Activated T-helper 1 cell treated with Interleukin-2 at 50 U/mL for 16 hours (primary cell): Measurements from ENCODE around the gene HRK.
A peak's percentile ranks its signal among the peaks of the same experiment; 100 is the strongest.

ENCODE experiments used
- DNase-seq: peaks from one replicate; pipeline ENCODE4 v3.0.0-alpha.2; 2020; ENCODE audit warnings: low read depth

Gene HRK

DNA sequence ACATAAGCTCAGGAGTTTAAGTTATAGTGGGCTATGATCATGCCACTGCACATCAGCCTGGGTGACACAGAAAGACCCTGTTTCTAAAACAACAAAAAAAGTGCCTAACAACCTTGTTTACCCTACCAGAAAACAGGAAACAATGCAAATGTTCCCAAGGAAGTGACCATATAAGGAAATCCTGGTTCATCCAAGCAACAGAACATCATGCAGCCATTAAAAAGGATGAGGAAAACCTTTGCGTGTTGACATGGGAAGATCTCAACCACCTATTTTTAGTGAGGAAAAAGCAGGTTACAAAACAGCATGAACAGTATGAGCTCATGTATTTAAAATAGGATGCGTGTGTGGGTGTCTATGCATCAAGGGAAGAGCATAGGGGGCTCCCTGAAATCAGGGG lies 13.7 kb downstream of the HRK start:
- DNase-seq: no peak

DNA sequence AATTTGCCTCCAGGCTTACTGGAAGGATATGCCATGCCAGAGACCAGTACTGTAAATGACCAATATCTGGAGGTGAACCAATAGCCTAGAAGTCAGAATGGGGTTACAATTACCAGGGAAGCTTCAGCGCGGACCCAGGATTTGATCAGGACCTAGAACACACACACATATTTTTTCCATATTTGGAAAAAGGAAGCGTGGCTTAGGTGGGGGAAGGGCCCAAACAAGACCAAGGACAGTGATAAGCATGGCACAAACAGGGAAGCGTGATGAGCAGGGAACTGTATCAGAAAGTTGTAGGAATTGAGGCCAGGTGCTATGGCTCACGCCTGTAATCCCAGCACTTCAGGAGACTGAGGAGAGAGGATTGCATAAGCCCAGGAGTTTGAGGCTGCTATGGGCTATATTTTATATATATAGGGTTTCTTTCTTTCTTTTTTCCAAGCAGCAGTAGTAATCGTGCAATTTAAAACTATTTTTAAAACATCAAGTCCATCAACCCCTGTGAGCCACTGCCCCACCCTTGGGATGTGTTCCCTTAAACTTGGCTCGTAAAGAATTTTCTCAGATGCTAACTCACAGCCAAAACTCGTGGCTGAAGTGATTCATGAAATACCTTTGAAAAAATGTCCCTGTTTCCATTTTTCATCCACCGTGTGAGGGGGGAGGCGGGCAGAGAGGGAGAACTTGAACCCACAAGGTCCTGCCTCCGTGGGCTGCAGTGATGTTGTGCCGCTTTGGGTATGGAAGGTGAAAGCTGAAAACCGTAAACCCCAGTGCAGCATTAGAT lies 16.7 kb downstream of the HRK start:
- DNase-seq: no peak

DNA sequence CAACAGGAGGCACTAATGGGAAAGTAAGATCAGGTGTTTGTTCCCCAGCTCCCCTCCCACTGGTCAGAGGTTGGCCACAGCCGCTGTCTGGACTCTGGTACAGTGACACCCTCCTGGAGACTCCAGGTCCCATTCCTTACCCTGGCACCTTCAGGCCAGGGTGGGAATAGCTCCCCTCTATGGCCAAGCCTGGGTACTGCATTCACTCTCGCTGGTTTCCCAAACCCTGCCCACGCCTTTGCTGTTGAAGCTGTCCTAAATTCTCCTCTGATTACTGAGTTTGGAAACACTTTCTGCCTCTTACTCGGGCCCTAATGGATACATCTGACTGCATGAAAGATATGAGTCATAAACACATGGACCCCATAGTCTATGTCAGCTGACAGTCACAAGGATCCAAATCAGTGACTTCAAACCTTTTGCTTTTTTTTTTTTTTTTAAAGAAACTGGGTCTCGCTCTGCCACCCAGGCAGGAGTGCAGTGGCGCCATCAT lies 17.9 kb downstream of the HRK start:
- DNase-seq: no peak

DNA sequence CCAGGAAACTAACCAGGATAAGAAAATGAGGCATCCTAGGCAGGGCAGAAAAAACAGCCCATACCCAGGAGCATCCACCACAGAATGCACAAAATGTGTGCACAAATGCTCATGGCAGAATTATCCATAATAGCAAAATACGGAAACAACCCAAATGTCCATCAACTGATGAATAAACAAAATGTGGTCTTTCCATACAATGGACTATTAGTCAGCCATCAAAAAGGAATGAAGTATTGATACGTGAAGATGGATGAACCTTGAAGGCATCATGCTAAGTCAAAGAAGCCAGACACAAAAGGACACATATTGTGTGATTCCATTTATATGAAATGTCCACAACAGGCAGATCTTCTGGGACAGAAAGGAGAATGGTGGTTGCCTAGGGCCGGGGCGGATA lies 19.1 kb downstream of the HRK start:
- DNase-seq: no peak

DNA sequence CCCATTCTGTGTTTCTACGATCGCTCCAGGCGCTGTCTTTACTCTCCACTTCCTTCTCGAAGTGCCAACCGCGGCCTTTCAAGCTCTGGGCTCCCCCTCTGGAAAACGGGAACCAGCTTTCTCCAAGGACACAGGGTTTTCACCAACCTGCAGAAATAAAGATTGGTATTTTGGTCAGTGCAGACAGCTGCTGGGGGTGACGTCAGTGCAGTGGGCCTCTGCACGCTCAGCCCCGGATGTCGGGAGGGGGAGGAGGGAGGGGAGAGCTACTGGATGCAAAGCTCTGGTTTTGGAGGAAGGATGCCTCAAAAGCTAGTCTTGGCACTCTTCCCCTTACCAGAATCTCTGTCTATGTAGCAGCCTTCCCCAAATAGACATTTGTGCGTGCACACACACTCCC lies 19.9 kb downstream of the HRK start:
- DNase-seq: peak; percentile 4

DNA sequence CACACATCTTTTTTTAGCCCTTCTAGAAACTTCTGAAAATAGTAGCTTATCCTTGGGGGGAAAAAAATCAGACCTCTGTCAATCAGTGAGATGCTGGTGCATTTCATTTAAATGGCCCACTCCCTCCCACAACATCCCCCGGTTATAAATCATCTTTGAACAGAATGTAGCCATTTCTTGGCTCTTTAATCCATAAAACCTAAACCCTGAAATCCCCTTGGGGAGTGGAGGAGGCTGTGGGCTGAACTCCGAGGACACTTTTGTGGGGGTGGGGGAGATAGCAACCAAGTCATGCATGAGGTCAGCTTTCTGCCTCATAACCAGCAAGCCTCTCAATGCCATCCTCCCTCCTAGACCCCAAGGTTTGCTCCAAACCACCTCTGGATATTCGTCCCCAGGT lies 21.0 kb downstream of the HRK start:
- DNase-seq: no peak

DNA sequence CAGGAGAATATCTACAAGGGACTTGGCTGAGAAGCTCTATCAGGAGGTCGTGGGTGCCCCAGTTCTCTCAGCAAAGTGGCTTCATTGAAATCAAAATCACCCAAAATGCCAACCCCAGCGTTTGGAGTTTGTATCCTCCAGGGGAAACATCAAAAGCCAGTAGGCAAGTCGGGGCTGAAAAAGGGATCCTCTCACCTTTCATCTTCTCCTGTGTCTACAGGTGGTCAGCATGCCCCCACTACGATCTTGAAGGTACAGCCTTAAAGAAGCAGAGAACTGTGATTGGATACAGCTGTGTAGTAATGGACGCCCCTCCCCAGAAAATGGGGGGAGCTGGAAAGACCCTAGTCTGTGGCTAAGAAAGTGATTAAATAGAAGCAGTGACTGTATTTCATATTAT lies 22.2 kb downstream of the HRK start:
- DNase-seq: no peak

DNA sequence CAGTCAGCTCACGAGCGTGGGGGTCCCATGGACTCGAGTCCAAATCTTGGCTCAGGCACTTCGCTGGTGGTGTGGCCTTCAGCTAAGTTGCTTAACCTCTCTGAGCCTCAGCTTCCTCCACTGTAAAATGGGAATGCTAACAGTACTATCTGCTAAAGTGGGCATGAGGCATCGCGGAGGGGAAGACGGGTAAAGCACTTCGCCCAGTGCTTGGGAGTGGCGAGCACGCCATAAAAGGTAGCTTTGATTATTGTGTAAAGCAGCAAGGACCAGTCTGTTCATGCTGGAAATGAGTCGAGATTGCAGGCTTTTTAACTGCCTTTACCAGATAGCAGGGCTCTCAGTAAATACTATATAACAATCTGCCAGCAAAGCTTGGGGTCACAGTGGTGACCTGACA lies 24.5 kb downstream of the HRK start:
- no peak for DNase-seq

DNA sequence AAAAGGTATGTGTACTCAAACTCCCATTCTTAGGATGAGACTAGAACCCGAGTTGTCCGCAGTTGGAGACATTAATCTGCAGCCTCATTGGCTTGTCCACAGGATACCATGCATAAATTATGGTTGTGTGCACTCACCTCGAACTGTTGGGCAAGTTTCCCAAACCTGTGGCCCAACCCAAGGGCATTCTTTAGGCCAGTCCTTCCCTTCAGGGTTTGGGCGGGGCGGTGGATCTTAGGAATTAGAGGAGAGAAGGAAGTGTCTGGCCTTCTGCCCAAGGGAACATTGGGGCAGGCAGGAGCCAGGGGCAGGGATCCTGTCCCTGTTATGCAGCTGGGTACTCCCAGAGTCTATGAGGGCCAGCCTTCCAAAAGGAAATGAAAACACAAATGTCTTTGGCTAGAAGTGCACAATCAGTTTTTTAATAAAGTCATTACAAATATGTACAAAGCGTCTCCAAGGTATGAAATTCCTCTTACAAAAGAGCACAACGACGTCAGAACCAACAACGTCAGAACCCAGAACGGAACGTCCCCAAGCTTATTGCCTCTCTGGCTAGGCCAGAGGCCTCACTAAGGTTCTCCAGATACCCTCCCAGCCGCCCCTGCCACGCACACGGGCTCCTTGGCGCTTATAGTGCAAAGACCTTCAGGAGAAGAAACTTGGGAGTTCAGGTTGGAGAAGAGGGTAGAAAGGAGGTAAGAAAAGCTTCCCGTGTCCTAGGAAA lies 25.3 kb downstream of the HRK start:
- DNase-seq: no peak

DNA sequence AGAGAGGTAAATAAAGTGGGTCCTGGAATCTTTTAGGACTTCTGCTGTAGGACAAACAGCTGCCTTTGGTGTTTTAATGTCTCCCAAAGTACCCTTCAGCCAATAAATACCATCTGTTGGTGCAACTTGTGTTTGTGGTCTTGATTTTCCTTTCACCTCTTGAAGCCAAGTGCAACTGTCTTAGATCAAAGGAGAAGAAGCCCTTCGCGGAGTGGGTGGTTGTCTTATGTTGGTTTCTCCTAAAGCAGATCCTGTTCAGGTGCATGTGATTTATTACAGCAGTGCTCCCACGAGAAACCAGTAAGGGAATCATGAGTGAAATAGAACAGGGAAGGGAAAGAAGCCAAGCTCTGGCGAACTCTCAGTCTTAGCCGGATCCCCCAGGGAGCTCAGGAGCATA lies 27.7 kb downstream of the HRK start:
- no peak for DNase-seq

DNA sequence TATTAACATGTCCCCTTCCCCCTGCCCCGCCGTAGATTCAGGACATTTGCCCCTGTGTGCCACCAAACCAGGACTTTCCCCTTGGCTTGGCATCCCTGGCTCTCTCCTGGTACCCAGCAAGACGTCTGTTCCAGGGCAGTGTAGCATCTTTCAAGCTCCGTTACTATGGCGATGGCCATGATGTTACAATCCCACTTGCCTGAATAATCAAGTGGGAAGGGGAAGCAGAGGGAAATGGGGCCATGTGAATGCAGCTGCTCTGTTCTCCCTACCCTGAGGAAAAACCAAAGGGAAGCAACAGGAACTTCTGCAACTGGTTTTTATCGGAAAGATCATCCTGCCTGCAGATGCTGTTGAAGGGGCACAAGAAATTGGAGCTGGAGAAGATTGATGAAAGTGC lies 28.9 kb downstream of the HRK start:
- DNase-seq: no peak

DNA sequence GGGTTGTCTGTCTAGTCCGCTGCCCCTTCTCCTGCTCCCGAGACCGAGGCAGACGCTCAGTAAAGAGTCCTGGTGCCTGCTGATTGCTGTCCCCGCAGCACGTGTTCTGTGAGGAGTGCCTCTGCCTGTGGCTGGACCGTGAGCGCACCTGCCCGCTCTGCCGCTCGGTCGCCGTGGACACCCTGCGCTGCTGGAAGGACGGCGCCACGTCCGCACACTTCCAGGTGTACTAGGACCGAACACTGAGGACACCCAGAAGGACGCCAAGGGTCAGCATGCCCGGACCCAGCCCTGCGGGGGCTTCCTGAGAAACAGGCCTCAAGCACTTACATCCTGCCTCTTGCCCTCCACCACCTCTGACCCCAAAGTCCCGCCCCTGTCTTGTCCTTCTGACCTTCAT lies 32.0 kb downstream of the HRK start:
- DNase-seq: no peak

DNA sequence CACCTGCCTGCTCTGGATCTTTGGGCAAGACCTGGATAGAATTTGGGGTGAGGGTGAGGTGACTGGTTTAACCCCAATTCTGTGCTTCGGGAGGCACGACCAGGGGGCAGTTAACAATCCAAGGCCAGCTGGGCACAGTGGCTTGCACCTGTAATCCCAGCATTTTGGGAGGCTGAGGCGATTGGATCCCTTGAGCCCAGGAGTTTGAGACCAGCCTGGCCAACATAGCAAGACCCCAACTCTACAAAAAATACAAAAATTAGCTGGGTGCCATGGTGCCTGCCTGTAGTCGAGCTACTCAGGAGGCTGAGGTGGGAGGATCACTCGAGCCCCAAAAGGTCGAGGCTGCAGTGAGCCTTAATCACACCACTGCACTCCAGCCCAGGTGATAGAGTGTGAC lies 38.2 kb downstream of the HRK start:
- no peak for DNase-seq

DNA sequence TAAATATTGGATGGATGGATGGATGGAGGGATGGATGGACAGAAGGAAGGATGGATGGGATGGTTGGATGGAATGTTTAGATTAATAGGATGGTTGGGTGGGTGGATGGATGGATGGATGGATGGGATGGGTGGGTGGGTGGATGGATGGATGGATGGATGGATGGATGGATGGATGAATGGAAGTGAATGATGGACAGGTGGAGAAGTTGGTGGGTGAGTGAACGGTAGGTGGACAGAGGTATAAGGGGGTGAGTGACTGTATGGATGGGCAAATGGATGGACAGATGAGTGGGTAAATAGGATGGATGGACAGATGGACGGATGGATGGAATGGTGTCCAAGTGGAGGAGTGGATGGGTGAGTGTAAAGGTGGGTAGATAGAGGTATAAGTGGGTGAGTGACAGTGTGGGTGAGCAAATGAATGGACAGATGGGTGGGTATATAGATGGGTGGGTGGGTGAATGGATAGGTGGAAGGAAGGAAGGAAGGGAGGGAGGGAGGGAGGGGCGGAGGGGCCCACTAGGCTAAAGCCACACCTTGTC lies 41.9 kb downstream of the HRK start:
- DNase-seq: no peak

DNA sequence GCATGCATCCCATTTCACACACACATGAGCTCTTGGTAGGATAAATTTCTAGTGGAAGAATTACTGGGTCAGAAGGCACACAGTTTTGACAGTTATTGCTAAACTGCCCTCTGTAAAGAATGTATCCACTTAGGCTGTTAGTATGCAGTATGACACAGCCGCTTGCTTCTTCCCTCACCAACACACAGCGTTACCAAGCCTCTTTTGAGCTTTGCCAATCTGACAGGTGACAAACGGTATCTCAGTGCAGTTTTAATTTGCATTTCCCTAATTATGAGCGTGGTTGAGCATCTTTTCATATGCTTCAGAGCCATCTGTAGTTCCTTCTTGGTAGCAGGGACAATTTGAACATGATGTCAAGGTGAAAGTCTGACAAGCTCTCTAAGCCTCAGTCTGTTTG lies 42.9 kb downstream of the HRK start:
- no peak for DNase-seq

DNA sequence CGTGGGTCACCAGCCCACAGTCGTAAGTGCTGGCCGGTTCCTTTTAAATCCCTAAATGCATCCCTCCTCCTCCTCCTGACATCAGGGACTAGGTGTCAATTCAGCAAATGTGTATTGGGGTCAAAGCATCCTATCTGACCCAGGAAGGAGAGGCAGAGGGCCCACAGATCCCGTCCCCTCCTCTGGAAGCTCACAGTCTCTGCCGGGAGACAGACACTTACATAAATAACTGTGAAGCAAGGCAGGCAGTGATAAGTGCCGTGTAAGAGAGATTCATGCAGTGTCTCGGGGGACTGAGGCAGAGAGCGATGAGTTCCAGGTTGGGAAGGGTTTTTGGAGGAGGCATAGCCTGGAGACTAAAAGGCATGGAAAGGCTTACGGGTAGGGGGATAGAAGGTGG lies 44.1 kb downstream of the HRK start:
- DNase-seq: no peak

DNA sequence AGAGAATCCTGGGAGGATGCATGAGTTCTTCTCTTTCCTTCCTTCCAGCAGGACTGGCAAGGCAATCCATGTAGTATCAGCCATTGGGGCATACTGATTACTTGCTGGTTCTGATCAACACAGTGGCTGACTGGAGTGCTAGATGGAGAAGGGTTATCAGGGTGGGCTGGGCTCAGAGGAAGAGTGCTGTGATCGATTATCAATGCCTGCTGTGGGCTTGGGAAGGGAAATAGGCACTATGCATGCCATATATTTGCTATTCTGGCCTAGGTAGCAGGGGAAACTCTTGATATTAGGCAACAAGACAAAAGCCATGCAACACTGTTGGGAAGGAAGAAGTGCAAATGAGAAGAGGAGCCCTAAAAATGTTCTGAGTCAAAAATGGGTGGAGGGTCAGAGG lies 45.8 kb downstream of the HRK start:
- no peak for DNase-seq

DNA sequence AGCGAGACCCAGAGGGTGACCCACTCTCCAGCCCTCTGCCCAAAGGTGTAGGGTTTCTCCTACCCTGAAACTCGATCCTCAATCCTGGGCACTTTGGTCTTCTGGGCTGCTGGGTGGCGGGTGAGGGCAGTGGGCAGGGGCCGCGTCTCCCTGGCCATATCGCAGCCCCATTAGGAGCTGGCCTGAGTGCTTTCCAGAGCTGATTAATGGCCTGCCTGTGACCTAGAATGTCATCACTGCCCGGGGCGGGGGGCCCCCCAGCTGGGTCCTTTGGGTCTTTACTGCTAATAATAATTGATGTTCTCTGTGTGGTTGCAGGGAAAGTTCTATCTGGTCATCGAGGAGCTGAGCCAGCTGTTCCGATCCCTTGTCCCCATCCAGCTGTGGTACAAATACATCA lies 47.8 kb downstream of the HRK start:
- no peak for DNase-seq

DNA sequence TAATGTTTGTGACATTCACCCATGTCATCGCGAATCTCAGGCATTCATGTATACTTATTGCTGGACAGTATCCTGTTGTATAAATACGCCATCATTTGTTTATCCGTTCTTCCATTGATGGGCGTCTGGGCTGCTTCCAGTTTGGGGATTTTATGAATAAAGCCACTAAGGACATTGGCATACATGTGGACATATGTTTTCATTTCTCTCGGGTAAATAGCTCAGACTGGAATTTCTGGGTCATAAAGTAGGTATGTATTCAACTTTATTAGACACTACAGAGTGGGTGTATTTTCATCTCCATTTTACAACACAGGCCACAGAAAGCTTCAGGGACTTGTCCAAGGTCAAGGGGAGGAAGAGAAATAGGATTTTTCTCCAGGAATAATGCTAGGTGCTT lies 48.9 kb downstream of the HRK start:
- DNase-seq: no peak

DNA sequence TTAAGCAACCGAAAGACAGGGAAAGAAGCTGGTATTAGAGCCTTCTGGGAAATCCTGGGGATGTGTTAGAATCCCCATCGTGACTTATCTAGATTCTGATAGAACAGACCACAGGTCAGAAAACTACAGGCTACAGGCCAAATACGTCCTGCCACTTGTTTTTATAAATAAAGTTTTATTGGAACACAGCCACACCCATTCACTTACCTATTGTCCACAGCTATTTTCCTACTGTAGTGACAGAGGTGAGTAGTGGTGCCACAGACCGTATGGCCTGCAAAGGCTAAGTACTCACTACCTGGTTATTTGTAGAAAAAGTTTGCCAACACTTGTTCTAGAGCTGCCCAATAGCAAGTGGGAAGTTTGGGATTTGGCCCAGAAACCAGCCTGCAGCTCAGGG lies 53.8 kb downstream of the HRK start:
- DNase-seq: no peak

DNA sequence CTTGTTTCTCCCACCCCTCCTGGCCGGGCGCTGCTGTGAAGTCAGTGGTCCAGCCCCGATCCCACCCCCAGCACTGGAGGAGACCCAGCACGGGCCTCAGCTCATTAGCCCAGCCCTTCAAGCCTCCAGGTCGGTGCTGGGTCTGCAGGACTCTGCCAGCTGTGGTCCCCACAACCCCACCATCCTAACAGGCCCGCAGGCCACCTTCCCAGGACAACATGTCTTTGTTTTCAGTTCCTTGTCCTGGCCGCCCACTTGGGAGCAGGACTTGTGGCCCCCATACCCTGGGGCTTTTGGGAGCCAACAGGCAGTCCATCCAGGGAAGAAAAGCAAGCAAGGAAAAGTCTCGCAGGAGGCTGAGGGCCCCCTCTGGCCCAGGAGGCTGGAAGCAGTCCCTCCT lies 60.0 kb downstream of the HRK start:
- no peak for DNase-seq

DNA sequence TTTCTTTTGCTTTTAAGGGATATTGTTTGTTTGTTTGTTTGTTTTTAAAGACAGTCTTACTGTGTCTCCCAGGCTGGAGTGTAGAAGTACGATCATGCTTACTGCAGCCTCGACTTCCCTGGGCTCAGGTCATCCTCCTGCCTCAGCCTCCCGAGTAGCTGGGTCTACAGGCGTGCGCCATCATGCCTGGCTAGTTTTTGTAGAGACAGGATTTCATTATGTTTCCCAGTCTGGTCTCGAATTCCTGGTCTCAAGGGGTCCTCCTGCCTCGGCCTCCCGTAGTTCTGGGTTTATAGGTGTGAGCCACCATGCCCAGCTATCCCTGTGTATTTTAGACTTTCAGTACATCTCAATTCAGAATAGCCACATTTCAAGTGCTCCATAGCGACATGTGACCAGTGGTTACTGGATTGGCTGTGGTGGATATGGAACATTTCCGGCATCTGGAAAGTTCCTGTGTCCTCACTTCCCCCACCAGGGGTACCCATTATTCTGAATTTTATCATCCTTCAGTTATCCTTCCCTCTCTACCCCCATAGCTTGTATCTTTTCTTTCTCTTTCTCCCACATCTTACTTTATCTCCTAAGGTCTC lies 61.1 kb downstream of the HRK start:
- DNase-seq: no peak
